PC-3 (cell line): ENCODE measurements around the gene TMEM129.

ENCODE experiments used
- EZH2phosphoT487 ChIP-seq: fragments of 300-600 bp; sonication (generic); IDR thresholded peaks from 2 replicates; pipeline ENCODE4 v1.6.1; 2018; ENCODE audit warnings: mild to moderate bottlenecking, antibody characterized with exemption, low read length, borderline replicate concordance
- TF ChIP-seq, protein P1 (sequence below): fragments of 300-600 bp; sonication (generic); conservative IDR thresholded peaks from 2 replicates; pipeline ENCODE4 v1.5.1; 2017; ENCODE audit warnings: antibody characterized with exemption, low read depth, mild to moderate bottlenecking, low read length

DNA sequence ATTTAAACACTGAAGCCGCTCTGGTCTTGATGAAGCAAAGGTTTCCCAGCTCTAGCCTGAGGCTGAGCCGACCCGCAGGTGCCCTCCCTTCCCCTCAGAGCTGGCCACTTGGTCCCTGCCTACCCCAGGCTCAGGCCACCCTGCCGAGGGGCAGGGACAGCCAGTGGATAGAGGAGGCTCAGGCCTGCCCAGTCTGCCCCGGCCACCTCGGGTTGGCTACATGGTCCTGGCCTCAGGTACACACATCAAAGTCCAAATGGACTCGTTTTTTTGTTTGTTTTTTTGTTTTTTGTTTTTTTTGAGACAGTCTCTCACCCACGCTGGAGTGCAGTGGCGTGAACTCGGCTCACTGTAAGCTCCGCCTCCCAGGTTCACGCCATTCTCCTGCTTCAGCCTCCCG is 24.0 kb upstream of the TMEM129 start:
- TF ChIP-seq, protein P1, sequence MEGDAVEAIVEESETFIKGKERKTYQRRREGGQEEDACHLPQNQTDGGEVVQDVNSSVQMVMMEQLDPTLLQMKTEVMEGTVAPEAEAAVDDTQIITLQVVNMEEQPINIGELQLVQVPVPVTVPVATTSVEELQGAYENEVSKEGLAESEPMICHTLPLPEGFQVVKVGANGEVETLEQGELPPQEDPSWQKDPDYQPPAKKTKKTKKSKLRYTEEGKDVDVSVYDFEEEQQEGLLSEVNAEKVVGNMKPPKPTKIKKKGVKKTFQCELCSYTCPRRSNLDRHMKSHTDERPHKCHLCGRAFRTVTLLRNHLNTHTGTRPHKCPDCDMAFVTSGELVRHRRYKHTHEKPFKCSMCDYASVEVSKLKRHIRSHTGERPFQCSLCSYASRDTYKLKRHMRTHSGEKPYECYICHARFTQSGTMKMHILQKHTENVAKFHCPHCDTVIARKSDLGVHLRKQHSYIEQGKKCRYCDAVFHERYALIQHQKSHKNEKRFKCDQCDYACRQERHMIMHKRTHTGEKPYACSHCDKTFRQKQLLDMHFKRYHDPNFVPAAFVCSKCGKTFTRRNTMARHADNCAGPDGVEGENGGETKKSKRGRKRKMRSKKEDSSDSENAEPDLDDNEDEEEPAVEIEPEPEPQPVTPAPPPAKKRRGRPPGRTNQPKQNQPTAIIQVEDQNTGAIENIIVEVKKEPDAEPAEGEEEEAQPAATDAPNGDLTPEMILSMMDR: no peak
- no peak for TF ChIP-seq EZH2phosphoT487
